ENCODE results near the gene BAIAP2L1. TPM values are rescaled to one million over a fixed set of nuclear protein-coding genes. Genes with fewer than 3 reads are reported as not detected.
"Not testable (repeated sequence)": the region's sequence is repeated elsewhere in the genome, so short reads cannot be mapped to it uniquely, and the experiment has no call there.

The BAIAP2L1 gene
- 1 to 10 TPM; 1.7 to 2.3 TPM for total RNA-seq

GRCh38 chr7:98400542-98401340, at the start of gene BAIAP2L1:
Gene BAIAP2L1 (minus strand): TSS chr7:98401090. CDS start chr7:98400852, 238 bp downstream.
- ChIA-PET POLR2A (no interaction called here), CTCF (interaction anchor here (0.6 to 1.7 kb wide), 5 partner anchors 12 to 378 kb away, joined by 3 to 6 read pairs (median 4); no protein-coding TSS in a partner anchor)
- H3K27me3 Mint-ChIP-seq: peaks cover 16% of the 10 kb centered on the region
- no peak within 1 kb of the TSS for H3K27ac Mint-ChIP-seq
- ATAC-seq (peak; percentile 97), DNase-seq (peak; percentile 93)
- H3K9me3 Mint-ChIP-seq: no peaks in the 10 kb centered on the region
- no peaks in the 10 kb centered on the region for H3K36me3 Mint-ChIP-seq (ENCODE audit: low read depth)
- H3K4me3 Mint-ChIP-seq: peak within 1 kb of the TSS; percentile 43
- intact Hi-C loops (cut with micrococcal nuclease): no loop called here
- H3K4me1 Mint-ChIP-seq (ENCODE audit: low read depth): no peaks in the 10 kb centered on the region
- TF ChIP-seq CTCF (IDR thresholded peaks at IDR 0.05): no peak

- H3K27me3 Mint-ChIP-seq: no peaks in the 10 kb centered on the region
- ChIA-PET POLR2A (no interaction called here), CTCF (interaction anchor here (1.2 kb wide), 1 partner anchor 297 kb away, joined by 5 read pairs; no protein-coding TSS in a partner anchor)
- no peak for ATAC-seq
- no peak overlapping the region for H3K4me3 Mint-ChIP-seq
- TF ChIP-seq CTCF (IDR thresholded peaks at IDR 0.05): no peak
- no peaks in the 10 kb centered on the region for H3K36me3 Mint-ChIP-seq (ENCODE audit: low read depth)
- H3K4me1 Mint-ChIP-seq (ENCODE audit: low read depth): no peaks in the 10 kb centered on the region
- DNase-seq: no peak
- intact Hi-C loops (cut with micrococcal nuclease): no loop called here
- no peak overlapping the region for H3K27ac Mint-ChIP-seq
- H3K9me3 Mint-ChIP-seq: peaks cover 11% of the 10 kb centered on the region
These were observed 47.9 kb upstream of the BAIAP2L1 start for GRCh38 chr7:98448766-98449165.

GRCh38 chr7:98440992-98441391, 40.1 kb upstream of the BAIAP2L1 start:
- H3K4me1 Mint-ChIP-seq (ENCODE audit: low read depth); H3K36me3 Mint-ChIP-seq (ENCODE audit: low read depth); H3K27ac Mint-ChIP-seq; intact Hi-C loops (cut with micrococcal nuclease); DNase-seq; H3K4me3 Mint-ChIP-seq; H3K9me3 Mint-ChIP-seq; POLR2A ChIA-PET: not testable (repeated sequence)
- CTCF ChIA-PET: interaction anchor here (0.6 to 0.8 kb wide), 2 partner anchors 251 to 400 kb away, joined by 4 read pairs; no protein-coding TSS in a partner anchor
- peak; percentile 24 for ATAC-seq
- peaks cover 10% of the 10 kb centered on the region for H3K27me3 Mint-ChIP-seq

- no peaks in the 10 kb centered on the region for H3K4me1 Mint-ChIP-seq (ENCODE audit: low read depth)
- ATAC-seq (no peak), DNase-seq (no peak)
- peaks cover 6% of the 10 kb centered on the region for H3K9me3 Mint-ChIP-seq
- H3K36me3 Mint-ChIP-seq (ENCODE audit: low read depth): no peaks in the 10 kb centered on the region
- TF ChIP-seq CTCF (IDR thresholded peaks at IDR 0.05): no peak
- ChIA-PET POLR2A (no interaction called here), CTCF (no interaction called here)
- H3K4me3 Mint-ChIP-seq: no peak overlapping the region
- no peak overlapping the region for H3K27ac Mint-ChIP-seq
- H3K27me3 Mint-ChIP-seq: peaks cover 10% of the 10 kb centered on the region
- intact Hi-C loops (cut with micrococcal nuclease): no loop called here
These were observed 38.6 kb upstream of the BAIAP2L1 start for GRCh38 chr7:98439484-98439883.

- ATAC-seq: no peak
- POLR2A ChIA-PET: no interaction called here
These were observed 33.2 kb upstream of the BAIAP2L1 start for GRCh38 chr7:98434087-98434486.

More at GRCh38 chr7:98434087-98434486, 33.2 kb upstream of the BAIAP2L1 start:
- Mint-ChIP-seq H3K4me3 (no peak overlapping the region), H3K4me1 (ENCODE audit: low read depth) (no peaks in the 10 kb centered on the region), H3K27ac (no peak overlapping the region), H3K9me3 (no peaks in the 10 kb centered on the region), H3K36me3 (ENCODE audit: low read depth) (no peaks in the 10 kb centered on the region), H3K27me3 (peaks cover 5% of the 10 kb centered on the region)
- no peak for DNase-seq
- CTCF ChIA-PET: interaction anchor here (0.6 to 6.3 kb wide), 3 partner anchors 310 to 408 kb away, joined by 3 to 42 read pairs (median 40); no protein-coding TSS in a partner anchor
- intact Hi-C loops (cut with micrococcal nuclease): loop anchor here (5.0 kb wide), 1 partner anchor 313 kb away; no protein-coding TSS in a partner anchor
- TF ChIP-seq CTCF (IDR thresholded peaks at IDR 0.05): no peak

Measured in activated CD8-positive, alpha-beta T cell treated with anti-CD3 and anti-CD28 coated beads for 36 hours (primary cell).